IMR-90 (cell line): ENCODE measurements around the gene OSMR. TPM values are rescaled to one million over a fixed set of nuclear protein-coding genes. Genes with fewer than 3 reads are reported as not detected.
A peak's percentile ranks its signal among the peaks of the same experiment; 100 is the strongest.

Experiments
- ATAC-seq: fragments of 200-7000 bp; cut with Tn5 transposase; 2 replicates; pipeline ENCODE4 v1.9.1; 2020; ENCODE audit warnings: low read depth, mild to moderate bottlenecking, moderate library complexity
- BruUV-seq: library from RNA; stranded (reverse); fragments of 400-500 nt; replicated peaks from 2 replicates; lab custom pipeline; 2021; lab: Mats Ljungman, UMichigan
- CTCF ChIA-PET: fragments of 300-600 bp; formaldehyde crosslinking; extraction: SDS; loops from one replicate; lab custom pipeline; 2021; ENCODE audit warnings: antibody characterized with exemption; lab: Yijun Ruan, JAX
- POLR2A ChIA-PET: fragments of 300-600 bp; sonication (Branson Sonifier 250); formaldehyde crosslinking; loops from one replicate; lab custom pipeline; 2022; ENCODE audit warnings: antibody characterized with exemption; ENCODE audit not compliant: unreplicated experiment; lab: Charles Lee
- DNase-seq: peaks from one replicate; pipeline ENCODE4 v3.0.0; 2013
- H2AFZ ChIP-seq: replicated peaks from 2 replicates; pipeline ENCODE3; 2013; ENCODE audit warnings: low read length, mild to moderate bottlenecking; ENCODE audit not compliant: poor library complexity
- H2AK5ac ChIP-seq: 2 replicates; pipeline ENCODE4 v1.6.1; 2013; ENCODE audit warnings: low read depth, low read length, inconsistent platforms
- H2AK9ac ChIP-seq: replicated peaks from 2 replicates; pipeline ENCODE3; 2013; ENCODE audit warnings: mild to moderate bottlenecking, low read depth, low read length, moderate library complexity; ENCODE audit not compliant: poor library complexity
- H2BK120ac ChIP-seq: 2 replicates; pipeline ENCODE4 v1.6.1; 2013; ENCODE audit warnings: low read depth, low read length, inconsistent platforms
- H2BK15ac ChIP-seq: 3 replicates; pipeline ENCODE4 v1.6.1; 2013; ENCODE audit warnings: low read depth, low read length, inconsistent platforms
- H2BK20ac ChIP-seq: 2 replicates; pipeline ENCODE4 v1.6.1; 2013; ENCODE audit warnings: low read depth, mild to moderate bottlenecking, inconsistent platforms, low read length, moderate library complexity
- H2BK5ac ChIP-seq: 2 replicates; pipeline ENCODE4 v1.6.1; 2013; ENCODE audit warnings: mild to moderate bottlenecking, low read depth, low read length, inconsistent platforms; ENCODE audit not compliant: poor library complexity, severe bottlenecking
- H3K14ac ChIP-seq: replicated peaks from 2 replicates; pipeline ENCODE4 v1.6.1; 2013; ENCODE audit warnings: low read depth, low read length, inconsistent platforms
- H3K18ac ChIP-seq: 2 replicates; pipeline ENCODE4 v1.6.1; 2013; ENCODE audit warnings: low read depth, low read length, control low read depth
- H3K23ac ChIP-seq: 2 replicates; pipeline ENCODE4 v1.6.1; 2013; ENCODE audit warnings: low read depth, low read length, inconsistent platforms
- H3K27ac ChIP-seq: 2 replicates; pipeline ENCODE4 v1.5.1; 2013; ENCODE audit warnings: mild to moderate bottlenecking, control low read depth, low read length; ENCODE audit not compliant: insufficient read depth
- H3K27me3 ChIP-seq: 2 replicates; pipeline ENCODE4 v1.6.1; 2013; ENCODE audit warnings: low read length; ENCODE audit not compliant: control insufficient read depth, insufficient read depth
- H3K36me3 ChIP-seq: 2 replicates; pipeline ENCODE4 v1.6.1; 2013; ENCODE audit warnings: low read length, mixed read lengths; ENCODE audit not compliant: control insufficient read depth, insufficient read depth
- H3K4ac ChIP-seq: 2 replicates; pipeline ENCODE4 v1.6.1; 2013; ENCODE audit warnings: low read depth, low read length, inconsistent platforms
- H3K4me1 ChIP-seq: 2 replicates; pipeline ENCODE4 v1.6.1; 2013; ENCODE audit warnings: low read length, mixed read lengths; ENCODE audit not compliant: control insufficient read depth, insufficient read depth
- H3K4me2 ChIP-seq: 2 replicates; pipeline ENCODE4 v1.6.1; 2013; ENCODE audit warnings: low read depth, mild to moderate bottlenecking, control low read depth, low read length, moderate library complexity
- H3K4me3 ChIP-seq: 2 replicates; pipeline ENCODE4 v1.5.1; 2013; ENCODE audit warnings: low read depth, mild to moderate bottlenecking, control low read depth, low read length, moderate library complexity; ENCODE audit not compliant: insufficient read depth
- H3K56ac ChIP-seq: 2 replicates; pipeline ENCODE4 v1.6.1; 2013; ENCODE audit warnings: low read length, inconsistent platforms; ENCODE audit not compliant: insufficient read depth; ENCODE audit errors: extremely low read depth
- H3K79me1 ChIP-seq, 2 experiments: 2 replicates each; pipeline ENCODE4 v1.6.1; 2013; ENCODE audit warnings: low read length in 2 of 2, inconsistent platforms in 1 of 2, low read depth in 1 of 2
- H3K9ac ChIP-seq: 2 replicates; pipeline ENCODE4 v1.6.1; 2013; ENCODE audit warnings: low read depth, low read length, control low read depth
- H3K9me1 ChIP-seq: 2 replicates; pipeline ENCODE4 v1.6.1; 2013; ENCODE audit warnings: low read length, inconsistent platforms; ENCODE audit not compliant: insufficient read depth
- H3K9me3 ChIP-seq: 2 replicates; pipeline ENCODE4 v1.6.1; 2013; ENCODE audit warnings: low read length; ENCODE audit not compliant: control insufficient read depth, insufficient read depth
- H4K20me1 ChIP-seq: 2 replicates; pipeline ENCODE4 v1.6.1; 2013; ENCODE audit warnings: low read length, inconsistent platforms; ENCODE audit not compliant: insufficient read depth
- H4K5ac ChIP-seq: 2 replicates; pipeline ENCODE4 v1.6.1; 2013; ENCODE audit warnings: mild to moderate bottlenecking, low read depth, low read length, control low read depth
- H4K8ac ChIP-seq, 2 experiments: 2 replicates each; pipeline ENCODE4 v1.6.1; 2013; ENCODE audit warnings: low read depth in 2 of 2, low read length in 2 of 2, control low read depth in 1 of 2, inconsistent platforms in 1 of 2
- H4K91ac ChIP-seq: 2 replicates; pipeline ENCODE4 v1.6.1; 2013; ENCODE audit warnings: low read depth, low read length, inconsistent platforms; ENCODE audit not compliant: insufficient read depth
- BHLHE40 ChIP-seq: fragments of 150-350 bp; IDR thresholded peaks from 2 replicates; pipeline ENCODE4 v1.6.1; 2016; ENCODE audit warnings: mild to moderate bottlenecking, low read depth, low read length
- CEBPB ChIP-seq: IDR thresholded peaks from 2 replicates; pipeline ENCODE4 v1.6.1; 2012; ENCODE audit warnings: low read depth, low read length, improper control_type of control experiment
- CHD1 ChIP-seq: IDR thresholded peaks from 2 replicates; pipeline ENCODE4 v1.6.1; 2012; ENCODE audit warnings: low read depth, low read length, improper control_type of control experiment
- MAFK ChIP-seq: IDR thresholded peaks from 2 replicates; pipeline ENCODE4 v1.6.1; 2012; ENCODE audit warnings: low read depth, low read length, improper control_type of control experiment
- MAZ ChIP-seq: IDR thresholded peaks from 2 replicates; pipeline ENCODE4 v1.6.1; 2012; ENCODE audit warnings: low read depth, mild to moderate bottlenecking, low read length, improper control_type of control experiment, moderate library complexity, borderline replicate concordance
- MXI1 ChIP-seq: IDR thresholded peaks from 2 replicates; pipeline ENCODE4 v1.6.1; 2012; ENCODE audit warnings: low read depth, mild to moderate bottlenecking, low read length, moderate library complexity, borderline replicate concordance
- NFE2L2 ChIP-seq: fragments of 150-350 bp; IDR thresholded peaks from 2 replicates; pipeline ENCODE4 v1.6.1; 2016; ENCODE audit warnings: low read depth, mild to moderate bottlenecking, low read length
- POLR2A ChIP-seq: IDR thresholded peaks from 2 replicates; pipeline ENCODE4 v1.6.1; 2012; ENCODE audit warnings: mild to moderate bottlenecking, low read depth, low read length
- RAD21 ChIP-seq: IDR thresholded peaks from 2 replicates; pipeline ENCODE4 v1.6.1; 2012; ENCODE audit warnings: low read length, improper control_type of control experiment
- RFX5 ChIP-seq: IDR thresholded peaks from 2 replicates; pipeline ENCODE4 v1.8.0; 2012; ENCODE audit warnings: low read depth, mild to moderate bottlenecking, low read length, moderate library complexity
- SMC3 ChIP-seq: fragments of 150-350 bp; IDR thresholded peaks from 2 replicates; pipeline ENCODE4 v1.6.1; 2016; ENCODE audit warnings: low read depth, mild to moderate bottlenecking, antibody characterized with exemption, low read length, moderate library complexity
- WGBS, 2 experiments: methylation state at CpG; one replicate each; pipeline versions ENCODE4 v1.1.5 to v1.1.7; 2013; ENCODE audit warnings: missing lambda C conversion rate in 2 of 2; ENCODE audit not compliant: insufficient read length in 1 of 2; ENCODE audit errors: extremely low coverage in 2 of 2; 5-methylcytosine and 5-hydroxymethylcytosine counted together
- dilution Hi-C: fragments of 300-500 bp; cut with HindIII; formaldehyde crosslinking; loops from one replicate; pipeline ENCODE4 v1.14.3; 2018; ENCODE audit warnings: low sequenced_read_pairs; ENCODE audit not compliant: unreplicated experiment
- in situ Hi-C: fragments of 300-500 bp; cut with MboI; formaldehyde crosslinking; loops from 3 replicates; pipeline ENCODE4 v1.14.3; 2019; ENCODE audit warnings: low sequenced_read_pairs, inconsistent platforms, mixed read lengths
- intact Hi-C: fragments of 100-400 bp; cut with micrococcal nuclease; formaldehyde crosslinking; loops from 2 replicates; pipeline ENCODE4 v1.10.0; 2022
- polyA plus RNA-seq, 3 experiments: library from polyadenylated mRNA; depleted of rRNA; stranded (reverse); fragments of >200 nt; gene quantifications; 2 replicates each; pipeline ENCODE4 v1.2.3, GENCODE V29; 2012; ENCODE audit warnings: low replicate concordance in 1 of 3
- total RNA-seq: library from RNA; depleted of rRNA; stranded (reverse); fragments of >200 nt; gene quantifications from 2 replicates; pipeline ENCODE4 v1.2.3, GENCODE V29; 2012
- TF ChIP-seq, protein P1 (sequence below): fragments of 150-350 bp; IDR thresholded peaks from 2 replicates; pipeline ENCODE4 v1.6.1; 2017; ENCODE audit warnings: mild to moderate bottlenecking, antibody characterized with exemption, low read length, low read depth
- TF ChIP-seq, protein P2 (sequence below): fragments of 150-350 bp; IDR thresholded peaks from 2 replicates; pipeline ENCODE4 v1.6.1; 2016; ENCODE audit warnings: low read depth, mild to moderate bottlenecking, low read length, moderate library complexity, borderline replicate concordance

The OSMR gene
- total and polyA plus RNA-seq, 2 of the 4 experiments (the other 2 are of a cell fraction): 41.6 to 48.7 TPM

DNA sequence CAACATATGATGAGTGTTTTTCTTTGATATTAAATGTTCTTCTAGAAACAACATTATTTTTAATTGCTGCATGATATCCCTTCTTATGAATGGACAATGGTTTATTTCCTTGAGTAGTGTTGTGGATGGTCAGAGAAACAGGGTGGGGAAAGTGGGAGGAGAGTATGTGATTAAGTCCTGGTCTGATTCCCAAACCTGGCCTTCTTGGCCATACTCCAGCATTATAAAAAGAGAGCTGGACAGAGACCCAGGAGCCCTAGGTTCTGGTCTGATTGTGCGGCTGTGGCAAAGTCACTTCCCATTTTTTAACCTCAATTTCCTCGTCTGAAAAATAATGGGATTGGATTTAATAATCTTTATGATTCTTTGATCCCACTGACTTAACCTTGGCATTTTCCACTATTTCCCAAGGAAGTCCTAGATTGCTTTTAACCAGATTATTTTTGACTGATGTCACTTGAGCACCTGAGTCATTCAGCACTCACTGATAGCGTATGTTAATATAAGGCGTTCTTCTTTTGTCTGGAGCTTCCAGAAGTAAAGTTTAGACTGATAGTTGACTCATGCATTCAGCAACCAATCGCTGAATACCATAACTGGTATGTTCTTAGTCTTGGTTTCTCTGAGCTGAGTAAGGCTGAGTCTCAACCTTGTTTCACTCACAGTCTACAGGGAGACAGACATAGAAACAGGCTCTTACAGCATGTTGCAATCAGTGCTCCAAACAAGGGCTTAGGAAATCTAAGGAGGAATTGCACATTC is 26.2 kb downstream of the OSMR start:
- Histone ChIP-seq H4K91ac (peak overlapping the region; percentile 15; the same call in 1 of the 2 replicates), H3K4me2 (peak overlapping the region; percentile 37), H3K4ac (peak overlapping the region; percentile 61), H3K18ac (peak overlapping the region; percentile 58), H2BK20ac (peak overlapping the region; percentile 63; the same call in 1 of the 2 replicates), H2AK9ac (no peak overlapping the region), H3K9me3 (no peaks in the 10 kb centered on the region), H2BK120ac (peak overlapping the region; percentile 75), H3K27ac (peak overlapping the region; percentile 70), H3K4me1 (peaks cover 14% of the 10 kb centered on the region), H3K4me3 (no peak overlapping the region), H4K5ac (peak overlapping the region; percentile 27; the same call in 1 of the 2 replicates), H2AFZ (no peak overlapping the region), H4K8ac (peak overlapping the region in 1 of 2 experiments; percentile 58; a peak in 2 of 4 replicates), H3K14ac (peak overlapping the region; percentile 16; the same call in 1 of the 2 replicates), H3K79me1 (peaks cover 32 to 70% of the 10 kb centered on the region in 2 experiments), H3K56ac (peak overlapping the region; percentile 49), H2AK5ac (no peak overlapping the region), H4K20me1 (peaks cover 20% of the 10 kb centered on the region; the same call in 1 of the 2 replicates), H3K9ac (no peak overlapping the region), H2BK15ac (peak overlapping the region; percentile 21; the same call in 1 of the 3 replicates), H2BK5ac (peak overlapping the region; percentile 87), H3K27me3 (no peaks in the 10 kb centered on the region), H3K9me1 (0 out of 2 replicates have a peak, but pooled peaks cover 3% of the 10 kb centered on the region), H3K36me3 (peaks cover 17% of the 10 kb centered on the region), H3K23ac (peak overlapping the region; percentile 62; the same call in 1 of the 2 replicates)
- BruUV-seq: no TSS peak
- ATAC-seq (peak; percentile 98), DNase-seq (peak; percentile 100)
- no CpG with 5 or more reads among the region's 5 CpGs for WGBS, 2 experiments
- dilution Hi-C loops: no loop called here
- intact Hi-C loops: loop anchor here (2.0 kb wide), 1 partner anchor 17 kb away; no protein-coding TSS in a partner anchor
- in situ Hi-C loops: no loop called here
- ChIA-PET POLR2A (interaction anchor here (0.7 kb wide), 1 partner anchor 24 kb away, joined by 3 read pairs; no protein-coding TSS in a partner anchor), CTCF (no interaction called here)
- no peak for TF ChIP-seq CHD1
- TF ChIP-seq, protein P1, sequence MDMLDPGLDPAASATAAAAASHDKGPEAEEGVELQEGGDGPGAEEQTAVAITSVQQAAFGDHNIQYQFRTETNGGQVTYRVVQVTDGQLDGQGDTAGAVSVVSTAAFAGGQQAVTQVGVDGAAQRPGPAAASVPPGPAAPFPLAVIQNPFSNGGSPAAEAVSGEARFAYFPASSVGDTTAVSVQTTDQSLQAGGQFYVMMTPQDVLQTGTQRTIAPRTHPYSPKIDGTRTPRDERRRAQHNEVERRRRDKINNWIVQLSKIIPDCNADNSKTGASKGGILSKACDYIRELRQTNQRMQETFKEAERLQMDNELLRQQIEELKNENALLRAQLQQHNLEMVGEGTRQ: no peak
- TF ChIP-seq MXI1: no peak
- TF ChIP-seq MAFK: peak; percentile 50; the same call in 1 of the 2 replicates
- peak; percentile 70 for TF ChIP-seq NFE2L2
- TF ChIP-seq POLR2A: peak; percentile 89
- TF ChIP-seq SMC3: no peak
- no peak for TF ChIP-seq RFX5
- 0 out of 2 replicates have a peak, but pooled peaks have one; percentile 9 for TF ChIP-seq BHLHE40
- peak; percentile 100 for TF ChIP-seq CEBPB
- no peak for TF ChIP-seq RAD21
- TF ChIP-seq MAZ: no peak
- TF ChIP-seq, protein P2, sequence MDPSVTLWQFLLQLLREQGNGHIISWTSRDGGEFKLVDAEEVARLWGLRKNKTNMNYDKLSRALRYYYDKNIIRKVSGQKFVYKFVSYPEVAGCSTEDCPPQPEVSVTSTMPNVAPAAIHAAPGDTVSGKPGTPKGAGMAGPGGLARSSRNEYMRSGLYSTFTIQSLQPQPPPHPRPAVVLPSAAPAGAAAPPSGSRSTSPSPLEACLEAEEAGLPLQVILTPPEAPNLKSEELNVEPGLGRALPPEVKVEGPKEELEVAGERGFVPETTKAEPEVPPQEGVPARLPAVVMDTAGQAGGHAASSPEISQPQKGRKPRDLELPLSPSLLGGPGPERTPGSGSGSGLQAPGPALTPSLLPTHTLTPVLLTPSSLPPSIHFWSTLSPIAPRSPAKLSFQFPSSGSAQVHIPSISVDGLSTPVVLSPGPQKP: no peak
